NCI-H526 treated with DMSO at 0.1 percent for 48 hours (cell line): Measurements from ENCODE around the gene RPP25L.

Experiments used
- DNase-seq: peaks from one replicate; lab custom pipeline; 2025; lab: John Stamatoyannopoulos, UW

Gene RPP25L

GRCh38 chr9:34611251-34611810 is 566 bp downstream of the RPP25L start:
- DNase-seq, result no peak

- no peak for DNase-seq
Measured at GRCh38 chr9:34610434-34611206, 1.3 kb downstream of the RPP25L start.

GRCh38 chr9:34607331-34607730 is 4.6 kb downstream of the RPP25L start:
- no peak for DNase-seq

- DNase-seq, result no peak
Measured at GRCh38 chr9:34606905-34607304, 5.0 kb downstream of the RPP25L start.

GRCh38 chr9:34606190-34606589 is 5.7 kb downstream of the RPP25L start:
- DNase-seq, result no peak

GRCh38 chr9:34603610-34604231 is 8.2 kb downstream of the RPP25L start:
- peak; percentile 66 for DNase-seq

GRCh38 chr9:34601937-34602573 is 9.8 kb downstream of the RPP25L start:
- DNase-seq, result peak; percentile 90

- no peak for DNase-seq
Measured at GRCh38 chr9:34600908-34601307, 11.0 kb downstream of the RPP25L start.

GRCh38 chr9:34599546-34599945 is 12.4 kb downstream of the RPP25L start:
- DNase-seq, result no peak

GRCh38 chr9:34594177-34594576 is 17.7 kb downstream of the RPP25L start:
- no peak for DNase-seq

GRCh38 chr9:34592895-34593601 is 18.8 kb downstream of the RPP25L start:
- DNase-seq, result peak; percentile 44

GRCh38 chr9:34591917-34592866 is 19.7 kb downstream of the RPP25L start:
- DNase-seq, result no peak

- DNase-seq, result peak; percentile 44
Measured at GRCh38 chr9:34591248-34591916, 20.5 kb downstream of the RPP25L start.

- no peak for DNase-seq
Measured at GRCh38 chr9:34590381-34591247, 21.3 kb downstream of the RPP25L start.

- peak; percentile 58 for DNase-seq
Measured at GRCh38 chr9:34589636-34590380, 22.1 kb downstream of the RPP25L start, which contains the start of gene CNTFR. Gene CNTFR (minus strand): TSS chr9:34589724. CDS start chr9:34568981, 20,743 bp downstream.

GRCh38 chr9:34588671-34589635 is 22.9 kb downstream of the RPP25L start:
- DNase-seq, result no peak

GRCh38 chr9:34587271-34587670 is 24.6 kb downstream of the RPP25L start:
- no peak for DNase-seq
